22Rv1 (cell line): ENCODE data around the gene CALM3.

Source experiments
- CTCF ChIP-seq: fragments of 450-650 bp; IDR thresholded peaks from 2 replicates; pipeline ENCODE4 v1.5.1; 2017; ENCODE audit warnings: mild to moderate bottlenecking
- ZFX ChIP-seq: fragments of 450-650 bp; IDR thresholded peaks from 2 replicates; pipeline ENCODE4 v1.6.1; 2017; ENCODE audit warnings: antibody characterized with exemption, borderline replicate concordance

- no peak for TF ChIP-seq CTCF
- TF ChIP-seq ZFX, result no peak
Measured at GRCh38 chr19:46620716-46621115, 19.6 kb downstream of the CALM3 start.
